GM18508 (cell line): ENCODE measurements around the gene UBE4B.
"Not testable (repeated sequence)": the region's sequence is repeated elsewhere in the genome, so short reads cannot be mapped to it uniquely, and the experiment has no call there.

Source experiments
- ATAC-seq: cut with Tn5 transposase; IDR thresholded peaks from one replicate; pipeline ENCODE4 v1.9.1; 2021; ENCODE audit warnings: moderate number of reproducible peaks; ENCODE audit not compliant: insufficient read depth, unreplicated experiment

UBE4B gene

GRCh38 chr1:10068605-10069294 is 36.0 kb downstream of the UBE4B start:
- ATAC-seq: no peak

GRCh38 chr1:10070206-10070605 is 37.4 kb downstream of the UBE4B start:
- no peak for ATAC-seq

- no peak for ATAC-seq
These were observed 38.9 kb downstream of the UBE4B start for GRCh38 chr1:10071640-10072039.

GRCh38 chr1:10073371-10073770 is 40.6 kb downstream of the UBE4B start:
- not testable (repeated sequence) for ATAC-seq

- ATAC-seq: no peak
These were observed 41.5 kb downstream of the UBE4B start for GRCh38 chr1:10074059-10074851.

- ATAC-seq: no peak
These were observed 42.3 kb downstream of the UBE4B start for GRCh38 chr1:10074852-10075730.

- ATAC-seq: no peak
These were observed 43.0 kb downstream of the UBE4B start for GRCh38 chr1:10075732-10076131.

- no peak for ATAC-seq
These were observed 45.7 kb downstream of the UBE4B start for GRCh38 chr1:10078494-10078893.

GRCh38 chr1:10080523-10080922 is 47.8 kb downstream of the UBE4B start:
- no peak for ATAC-seq

GRCh38 chr1:10082785-10083479 is 50.2 kb downstream of the UBE4B start:
- ATAC-seq: no peak

GRCh38 chr1:10084045-10084444 is 51.3 kb downstream of the UBE4B start:
- ATAC-seq: no peak

GRCh38 chr1:10085076-10085475 is 52.3 kb downstream of the UBE4B start:
- ATAC-seq: no peak

GRCh38 chr1:10087210-10087609 is 54.5 kb downstream of the UBE4B start:
- ATAC-seq: no peak

GRCh38 chr1:10101929-10102328 is 69.2 kb downstream of the UBE4B start:
- no peak for ATAC-seq

GRCh38 chr1:10103193-10103592 is 70.4 kb downstream of the UBE4B start:
- ATAC-seq: no peak

- ATAC-seq: no peak
These were observed 72.1 kb downstream of the UBE4B start for GRCh38 chr1:10104834-10105233.

- no peak for ATAC-seq
These were observed 72.7 kb downstream of the UBE4B start for GRCh38 chr1:10105484-10105883.

GRCh38 chr1:10106241-10106640 is 73.5 kb downstream of the UBE4B start:
- ATAC-seq: no peak

- no peak for ATAC-seq
These were observed 74.2 kb downstream of the UBE4B start for GRCh38 chr1:10106756-10107475.

GRCh38 chr1:10107476-10107847 is 74.7 kb downstream of the UBE4B start:
- not testable (repeated sequence) for ATAC-seq
